ENCODE measurements around the gene TBC1D22A.

TBC1D22A gene

DNA sequence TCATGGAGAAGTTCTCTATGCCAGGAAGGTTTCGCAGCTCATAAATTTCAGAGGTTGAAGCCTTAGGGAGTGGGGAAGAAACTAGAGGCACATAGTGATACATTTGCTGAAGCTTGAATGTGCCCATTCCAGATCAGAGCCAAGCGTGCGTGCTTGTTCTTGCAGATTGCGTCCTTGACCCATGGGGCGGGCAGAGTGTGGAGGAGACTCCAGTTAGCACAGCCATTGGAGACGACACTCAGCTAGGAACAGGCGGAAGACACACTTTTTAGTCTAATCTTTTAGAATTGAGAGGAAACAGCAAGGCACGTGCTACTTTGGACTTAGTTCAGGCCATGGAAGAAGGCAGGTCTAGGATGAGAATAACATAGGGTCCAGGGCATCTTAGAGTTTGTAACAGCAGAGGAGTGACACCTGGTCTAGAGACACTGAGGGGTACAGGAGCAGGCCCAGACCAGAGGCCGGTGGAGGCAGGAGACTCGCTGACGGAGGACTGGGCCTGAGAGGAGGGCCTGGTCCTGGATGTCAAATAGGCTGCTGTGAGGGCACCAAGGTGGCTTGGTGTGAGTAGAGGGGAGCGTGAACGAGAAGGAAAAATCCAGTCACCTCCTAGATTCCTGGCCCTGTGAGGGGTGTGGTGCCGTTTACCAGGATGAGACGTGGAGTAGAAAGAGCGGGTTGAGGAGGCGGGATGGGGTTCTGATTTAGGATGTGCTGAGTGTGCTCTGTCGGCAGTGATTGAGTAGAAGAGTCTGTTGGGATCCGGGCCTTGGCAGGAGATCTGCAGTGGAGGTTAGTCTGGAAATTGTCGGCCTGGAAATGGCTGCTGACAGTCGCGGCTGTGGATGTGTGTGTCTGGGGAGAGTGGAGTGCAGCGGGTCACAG is 154.7 kb downstream of the TBC1D22A start:
- no peak overlapping the region for H3K9ac ChIP-seq (ENCODE audit: low read depth, low read length)
- peaks cover 6% of the 10 kb centered on the region; the same call in 1 of the 2 replicates for H3K36me3 ChIP-seq (ENCODE audit: insufficient read depth, low read length)
- H3K9me3 ChIP-seq (ENCODE audit: control insufficient read depth, insufficient read depth, low read length) = no peaks in the 10 kb centered on the region
- no peaks in the 10 kb centered on the region for H3K4me1 ChIP-seq (ENCODE audit: insufficient read depth, low read length)

- H3K36me3 ChIP-seq (ENCODE audit: insufficient read depth, low read length) = 0 out of 2 replicates have a peak, but pooled peaks cover 6% of the 10 kb centered on the region
Measured at GRCh38 chr22:46917771-46918101, 155.3 kb downstream of the TBC1D22A start.

DNA sequence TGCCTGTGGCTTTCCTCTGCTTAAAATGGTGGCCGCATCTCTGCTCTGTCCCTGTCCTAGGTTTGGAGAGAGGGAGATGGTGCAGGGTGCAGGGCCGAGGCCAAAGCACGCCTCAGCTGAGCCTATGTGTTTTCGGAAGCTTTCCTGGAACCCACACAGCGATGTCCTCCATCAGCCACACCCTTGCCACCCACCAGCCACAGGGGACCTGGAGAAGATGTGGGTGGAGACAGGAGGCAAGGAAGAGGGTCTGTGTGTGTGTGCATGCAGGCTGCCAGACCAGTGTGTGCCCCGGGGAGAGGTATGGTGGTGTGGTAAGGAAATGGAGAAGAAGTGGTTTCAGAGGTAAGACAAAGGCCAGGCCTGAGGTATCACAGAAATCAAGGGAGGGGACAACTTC is 155.7 kb downstream of the TBC1D22A start:
- H3K4me1 ChIP-seq (ENCODE audit: insufficient read depth, low read length) = no peaks in the 10 kb centered on the region
- H3K9ac ChIP-seq (ENCODE audit: low read depth, low read length) = no peak overlapping the region
- H3K36me3 ChIP-seq (ENCODE audit: insufficient read depth, low read length) = 0 out of 2 replicates have a peak, but pooled peaks cover 6% of the 10 kb centered on the region
- H3K9me3 ChIP-seq (ENCODE audit: control insufficient read depth, insufficient read depth, low read length) = no peaks in the 10 kb centered on the region

More at GRCh38 chr22:46917771-46918101, 155.3 kb downstream of the TBC1D22A start:
- no peaks in the 10 kb centered on the region for H3K9me3 ChIP-seq (ENCODE audit: control insufficient read depth, insufficient read depth, low read length)
- no peaks in the 10 kb centered on the region for H3K4me1 ChIP-seq (ENCODE audit: insufficient read depth, low read length)
- H3K9ac ChIP-seq (ENCODE audit: low read depth, low read length) = no peak overlapping the region

DNA sequence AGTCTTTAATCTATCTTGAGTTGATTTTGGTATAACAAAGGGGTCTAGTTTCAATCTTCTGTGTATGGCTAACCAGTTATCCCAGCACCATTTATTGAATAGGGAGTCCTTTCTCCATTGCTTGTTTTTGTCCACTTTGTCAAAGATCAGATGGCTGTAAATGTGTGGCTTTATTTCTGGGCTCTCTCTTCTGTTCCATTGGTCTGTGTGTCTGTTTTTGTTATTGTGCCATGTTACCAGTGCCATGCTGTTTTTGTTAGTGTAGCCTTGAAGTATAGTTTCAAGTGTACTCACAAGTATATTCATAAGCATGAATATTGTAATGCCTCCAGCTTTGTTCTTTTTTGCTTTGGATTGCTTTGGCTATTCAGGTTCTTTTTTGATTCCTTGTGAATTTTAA is 159.6 kb downstream of the TBC1D22A start:
- no peaks in the 10 kb centered on the region for H3K36me3 ChIP-seq (ENCODE audit: insufficient read depth, low read length)
- no peaks in the 10 kb centered on the region for H3K4me1 ChIP-seq (ENCODE audit: insufficient read depth, low read length)
- H3K9me3 ChIP-seq (ENCODE audit: control insufficient read depth, insufficient read depth, low read length) = no peaks in the 10 kb centered on the region
- H3K9ac ChIP-seq (ENCODE audit: low read depth, low read length) = no peak overlapping the region

- H3K4me1 ChIP-seq (ENCODE audit: insufficient read depth, low read length) = no peaks in the 10 kb centered on the region
- no peaks in the 10 kb centered on the region for H3K9me3 ChIP-seq (ENCODE audit: control insufficient read depth, insufficient read depth, low read length)
- no peak overlapping the region for H3K9ac ChIP-seq (ENCODE audit: low read depth, low read length)
- no peaks in the 10 kb centered on the region for H3K36me3 ChIP-seq (ENCODE audit: insufficient read depth, low read length)
Measured at GRCh38 chr22:46923394-46923793, 160.9 kb downstream of the TBC1D22A start.

DNA sequence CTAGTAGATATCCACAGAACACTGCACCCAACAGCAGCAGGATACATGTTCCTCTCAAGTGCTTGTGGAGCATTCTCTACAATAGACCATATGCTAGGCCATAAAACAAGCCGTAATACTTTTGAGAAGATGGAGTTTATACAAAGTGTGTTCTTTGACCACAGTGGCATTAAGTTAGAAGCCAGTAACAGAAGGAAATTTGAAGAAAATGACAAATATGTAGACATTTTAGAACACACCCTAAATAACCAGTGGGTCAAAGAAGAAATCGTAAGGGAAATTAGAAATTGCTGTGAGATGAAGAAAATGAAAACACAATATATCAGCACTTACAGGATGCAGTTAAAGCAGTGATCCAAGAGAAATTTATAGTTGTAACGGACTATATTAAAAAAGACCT is 163.4 kb downstream of the TBC1D22A start:
- Histone ChIP-seq H3K36me3 (ENCODE audit: insufficient read depth, low read length) (no peaks in the 10 kb centered on the region), H3K9ac (ENCODE audit: low read depth, low read length) (no peak overlapping the region), H3K9me3 (ENCODE audit: control insufficient read depth, insufficient read depth, low read length) (no peaks in the 10 kb centered on the region), H3K4me1 (ENCODE audit: insufficient read depth, low read length) (no peaks in the 10 kb centered on the region)

GRCh38 chr22:46929046-46929709 is 166.7 kb downstream of the TBC1D22A start:
- Histone ChIP-seq H3K9ac (ENCODE audit: low read depth, low read length) (no peak overlapping the region), H3K36me3 (ENCODE audit: insufficient read depth, low read length) (no peaks in the 10 kb centered on the region), H3K9me3 (ENCODE audit: control insufficient read depth, insufficient read depth, low read length) (no peaks in the 10 kb centered on the region), H3K4me1 (ENCODE audit: insufficient read depth, low read length) (0 out of 2 replicates have a peak, but pooled peaks cover under 1% of the 10 kb centered on the region)

DNA sequence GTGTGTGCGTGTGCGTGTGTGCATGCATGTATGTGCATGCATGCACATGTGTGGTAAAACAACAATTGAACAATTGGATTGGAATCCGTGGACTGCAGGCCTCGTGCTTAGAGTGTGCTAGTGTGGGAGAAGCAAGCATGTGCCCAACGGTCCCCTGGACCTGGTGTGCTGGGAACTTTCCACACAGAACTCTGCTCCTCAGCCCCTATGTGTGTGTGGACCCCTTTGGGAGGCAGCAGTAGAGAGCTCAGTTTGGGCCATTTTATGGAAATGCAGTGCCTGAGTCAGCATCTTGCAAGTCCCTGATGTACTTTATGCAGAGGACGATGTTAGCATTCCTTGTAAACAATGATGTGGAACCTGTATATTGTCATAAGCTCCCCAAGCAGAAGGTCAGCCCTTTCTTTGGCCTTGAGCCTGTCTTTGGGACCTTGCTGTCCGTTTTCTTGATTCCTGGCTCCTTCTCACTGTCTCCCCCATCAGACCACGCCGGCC is 167.3 kb downstream of the TBC1D22A start:
- Histone ChIP-seq H3K36me3 (ENCODE audit: insufficient read depth, low read length) (no peaks in the 10 kb centered on the region), H3K9me3 (ENCODE audit: control insufficient read depth, insufficient read depth, low read length) (no peaks in the 10 kb centered on the region), H3K4me1 (ENCODE audit: insufficient read depth, low read length) (peaks cover 6% of the 10 kb centered on the region; the same call in 1 of the 2 replicates)

GRCh38 chr22:46931414-46931813 is 169.0 kb downstream of the TBC1D22A start:
- Histone ChIP-seq H3K4me1 (ENCODE audit: insufficient read depth, low read length) (peaks cover 13% of the 10 kb centered on the region; the same call in 1 of the 2 replicates), H3K9ac (ENCODE audit: low read depth, low read length) (no peak overlapping the region), H3K36me3 (ENCODE audit: insufficient read depth, low read length) (no peaks in the 10 kb centered on the region), H3K9me3 (ENCODE audit: control insufficient read depth, insufficient read depth, low read length) (no peaks in the 10 kb centered on the region)

More for the DNA sequence above, 167.3 kb downstream of the TBC1D22A start:
- no peak overlapping the region for H3K9ac ChIP-seq (ENCODE audit: low read depth, low read length)

DNA sequence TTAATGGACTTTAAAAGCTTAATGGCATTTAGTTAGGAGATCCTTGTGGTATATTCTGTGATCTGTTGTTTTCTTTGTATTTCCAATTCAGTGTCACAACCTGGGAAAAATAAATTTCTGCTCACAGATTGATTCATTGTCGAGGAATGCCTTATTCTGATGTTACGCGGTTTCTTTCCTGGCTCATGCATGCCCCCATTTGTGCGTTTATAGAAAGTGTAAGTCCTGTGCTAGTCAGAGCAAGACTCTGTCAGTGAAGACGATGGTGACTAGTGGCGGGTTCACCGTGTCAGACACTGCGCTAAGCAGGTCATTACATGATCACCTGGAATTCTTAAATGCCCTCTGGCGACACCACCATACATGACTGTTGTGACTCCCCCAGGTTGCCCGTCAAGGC is 169.4 kb downstream of the TBC1D22A start:
- no peaks in the 10 kb centered on the region for H3K36me3 ChIP-seq (ENCODE audit: insufficient read depth, low read length)
- no peaks in the 10 kb centered on the region for H3K9me3 ChIP-seq (ENCODE audit: control insufficient read depth, insufficient read depth, low read length)
- no peak overlapping the region for H3K9ac ChIP-seq (ENCODE audit: low read depth, low read length)
- peaks cover 13% of the 10 kb centered on the region; the same call in 1 of the 2 replicates for H3K4me1 ChIP-seq (ENCODE audit: insufficient read depth, low read length)

DNA sequence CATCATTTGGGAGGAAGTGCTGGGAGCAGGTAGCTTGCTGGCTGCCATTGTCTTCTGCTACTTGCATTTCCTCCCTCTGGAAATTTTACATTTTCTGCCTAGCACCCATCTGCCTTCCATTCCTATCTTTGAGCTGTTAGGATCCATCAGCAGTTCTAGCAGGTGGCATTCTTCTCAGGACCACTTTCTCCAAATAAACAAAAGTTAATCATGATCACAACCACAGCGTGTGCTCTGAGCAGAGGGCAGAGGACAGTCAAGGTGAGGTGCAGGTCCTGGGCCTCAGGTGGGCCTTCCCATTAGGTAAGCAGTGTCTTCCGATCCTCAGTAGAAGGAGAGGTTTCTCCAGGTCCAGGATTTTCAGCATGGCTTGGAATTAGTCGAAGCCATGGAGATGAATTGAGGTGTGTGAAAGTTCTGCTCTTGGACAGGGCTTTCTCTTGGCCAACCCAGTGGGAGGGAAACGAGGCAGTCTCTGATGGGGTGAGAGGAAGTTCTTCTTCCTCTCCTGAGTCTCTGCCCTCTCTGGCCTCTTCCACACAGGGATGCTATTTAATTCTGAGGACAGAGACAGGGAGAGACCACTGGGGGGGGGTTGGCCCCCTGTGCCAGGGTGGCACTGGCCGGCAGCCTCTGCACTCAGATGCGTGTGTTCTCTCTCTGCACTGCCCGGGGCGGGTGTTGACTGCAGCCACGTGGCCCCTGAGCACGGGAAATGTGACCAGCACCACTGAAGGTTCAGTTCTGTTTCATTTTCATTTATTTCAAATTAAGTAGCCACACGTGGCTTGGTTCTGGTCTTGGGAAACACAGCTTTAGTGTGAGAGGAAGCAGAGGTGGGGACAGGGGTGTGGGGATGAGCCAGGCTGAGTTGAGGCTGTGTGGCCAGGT is 170.8 kb downstream of the TBC1D22A start:
- Histone ChIP-seq H3K4me1 (ENCODE audit: insufficient read depth, low read length) (peaks cover 13% of the 10 kb centered on the region; the same call in 1 of the 2 replicates), H3K9ac (ENCODE audit: low read depth, low read length) (no peak overlapping the region), H3K36me3 (ENCODE audit: insufficient read depth, low read length) (no peaks in the 10 kb centered on the region), H3K9me3 (ENCODE audit: control insufficient read depth, insufficient read depth, low read length) (no peaks in the 10 kb centered on the region)

DNA sequence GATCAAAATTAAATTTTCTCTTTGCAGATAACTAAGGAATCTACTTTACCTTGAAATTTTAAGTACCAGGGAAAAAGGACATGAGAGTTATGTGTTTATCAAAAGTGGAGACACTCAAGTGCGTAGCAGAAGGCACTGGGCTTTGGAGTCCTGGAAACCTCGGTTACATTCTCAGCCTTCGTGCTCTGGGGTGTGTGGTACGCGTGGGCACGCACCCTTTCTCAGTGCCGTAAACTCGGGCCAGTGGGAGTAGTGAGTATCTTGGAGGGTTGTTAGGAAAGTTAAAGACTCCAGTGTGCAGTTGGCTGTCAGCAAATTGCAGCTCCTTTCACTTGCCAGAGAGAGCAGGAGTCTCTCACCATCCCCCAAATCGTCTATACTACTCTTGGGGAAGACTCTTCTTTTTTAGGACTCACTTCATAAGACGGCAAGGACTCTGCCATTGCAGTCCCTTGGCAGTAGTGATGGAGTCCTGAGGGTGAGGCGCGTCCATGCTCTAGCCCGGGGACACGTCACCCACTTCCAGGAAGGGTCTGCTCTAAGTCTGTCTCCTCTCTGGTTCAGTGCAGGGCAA is 171.8 kb downstream of the TBC1D22A start:
- Histone ChIP-seq H3K36me3 (ENCODE audit: insufficient read depth, low read length) (no peaks in the 10 kb centered on the region), H3K9me3 (ENCODE audit: control insufficient read depth, insufficient read depth, low read length) (no peaks in the 10 kb centered on the region), H3K4me1 (ENCODE audit: insufficient read depth, low read length) (peaks cover 13% of the 10 kb centered on the region; the same call in 1 of the 2 replicates), H3K9ac (ENCODE audit: low read depth, low read length) (no peak overlapping the region)

GRCh38 chr22:46934746-46935491 is 172.5 kb downstream of the TBC1D22A start:
- Histone ChIP-seq H3K36me3 (ENCODE audit: insufficient read depth, low read length) (0 out of 2 replicates have a peak, but pooled peaks cover 3% of the 10 kb centered on the region), H3K4me1 (ENCODE audit: insufficient read depth, low read length) (peaks cover 13% of the 10 kb centered on the region; the same call in 1 of the 2 replicates), H3K9me3 (ENCODE audit: control insufficient read depth, insufficient read depth, low read length) (no peaks in the 10 kb centered on the region), H3K9ac (ENCODE audit: low read depth, low read length) (no peak overlapping the region)

All from ES-I3 (cell line).